GM18499 (cell line): ENCODE results near the gene TBP.
A peak's percentile ranks its signal among the peaks of the same experiment; 100 is the strongest.
"Not testable (repeated sequence)": the region's sequence is repeated elsewhere in the genome, so short reads cannot be mapped to it uniquely, and the experiment has no call there.

Experiments
- ATAC-seq: cut with Tn5 transposase; IDR thresholded peaks from one replicate; pipeline ENCODE4 v1.9.1; 2021; ENCODE audit warnings: moderate number of reproducible peaks; ENCODE audit not compliant: insufficient read depth, unreplicated experiment

Gene TBP

DNA sequence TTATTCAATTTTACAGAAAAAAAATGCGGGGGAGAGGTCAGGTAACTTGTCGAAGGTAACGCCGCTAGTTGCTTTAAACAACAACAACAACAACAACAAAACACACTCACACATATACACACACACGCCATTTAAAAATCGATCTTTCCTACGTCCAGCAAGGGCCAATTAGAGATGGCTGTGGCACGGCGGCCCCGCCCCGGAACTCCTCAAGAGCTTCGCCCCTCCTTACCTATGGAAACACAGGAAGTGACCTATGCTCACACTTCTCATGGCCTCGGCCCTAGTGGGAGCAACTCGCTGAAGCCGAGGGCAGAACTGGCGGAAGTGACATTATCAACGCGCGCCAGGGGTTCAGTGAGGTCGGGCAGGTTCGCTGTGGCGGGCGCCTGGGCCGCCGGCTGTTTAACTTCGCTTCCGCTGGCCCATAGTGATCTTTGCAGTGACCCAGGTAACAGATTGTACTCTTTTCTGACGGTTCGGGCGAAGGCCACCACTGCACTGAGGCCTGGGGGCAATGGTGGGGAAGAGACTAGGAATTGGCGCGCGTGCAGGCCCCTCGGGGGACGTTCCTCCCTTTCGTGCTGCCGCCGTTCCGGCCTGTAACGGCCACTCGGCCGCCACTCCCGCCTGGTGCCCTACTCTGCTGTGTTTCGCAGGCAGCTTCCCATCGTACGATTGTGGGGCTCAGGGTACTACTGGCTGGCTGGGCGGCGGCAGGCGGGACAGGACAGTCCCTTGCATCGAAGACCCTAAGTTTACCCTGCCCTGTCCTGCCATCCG lies at the start of gene TBP:
Gene TBP (plus strand): TSS at position 357 of the 783 bp plus-strand sequence. CDS start 2,661 bp downstream, outside the sequence.
- peak; percentile 98 for ATAC-seq

GRCh38 chr6:170504479-170504878 lies 49.7 kb upstream of the TBP start:
- ATAC-seq, result no peak

- no peak for ATAC-seq
Measured at GRCh38 chr6:170505306-170505705, 48.9 kb upstream of the TBP start.

GRCh38 chr6:170506446-170506845 lies 47.7 kb upstream of the TBP start:
- ATAC-seq, result no peak

GRCh38 chr6:170507728-170508127 lies 46.4 kb upstream of the TBP start:
- not testable (repeated sequence) for ATAC-seq

- not testable (repeated sequence) for ATAC-seq
Measured at GRCh38 chr6:170508275-170508674, 45.9 kb upstream of the TBP start.

DNA sequence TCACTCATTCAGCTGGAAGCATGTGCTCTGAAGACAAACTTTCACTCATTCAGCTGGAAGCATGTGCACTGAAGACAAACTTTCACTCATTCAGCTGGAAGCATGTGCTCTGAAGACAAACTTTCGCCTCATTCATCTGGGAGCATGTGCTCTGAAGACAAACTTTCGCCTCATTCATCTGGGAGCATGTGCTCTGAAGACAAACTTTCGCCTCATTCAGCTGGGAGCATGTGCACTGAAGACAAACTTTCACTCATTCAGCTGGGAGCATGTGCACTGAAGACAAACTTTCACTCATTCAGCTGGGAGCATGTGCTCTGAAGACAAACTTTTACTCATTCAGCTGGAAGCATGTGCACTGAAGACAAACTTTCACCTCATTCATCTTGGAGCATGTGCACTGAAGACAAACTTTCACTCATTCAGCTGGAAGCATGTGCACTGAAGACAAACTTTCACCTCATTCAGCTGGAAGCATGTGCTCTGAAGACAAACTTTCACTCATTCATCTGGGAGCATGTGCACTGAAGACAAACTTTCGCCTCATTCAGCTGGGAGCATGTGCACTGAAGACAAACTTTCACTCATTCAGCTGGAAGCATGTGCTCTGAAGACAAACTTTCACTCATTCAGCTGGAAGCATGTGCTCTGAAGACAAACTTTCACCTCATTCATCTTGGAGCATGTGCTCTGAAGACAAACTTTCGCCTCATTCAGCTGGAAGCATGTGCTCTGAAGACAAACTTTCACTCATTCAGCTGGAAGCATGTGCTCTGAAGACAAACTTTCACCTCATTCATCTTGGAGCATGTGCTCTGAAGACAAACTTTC lies 45.1 kb upstream of the TBP start:
- ATAC-seq, result not testable (repeated sequence)

DNA sequence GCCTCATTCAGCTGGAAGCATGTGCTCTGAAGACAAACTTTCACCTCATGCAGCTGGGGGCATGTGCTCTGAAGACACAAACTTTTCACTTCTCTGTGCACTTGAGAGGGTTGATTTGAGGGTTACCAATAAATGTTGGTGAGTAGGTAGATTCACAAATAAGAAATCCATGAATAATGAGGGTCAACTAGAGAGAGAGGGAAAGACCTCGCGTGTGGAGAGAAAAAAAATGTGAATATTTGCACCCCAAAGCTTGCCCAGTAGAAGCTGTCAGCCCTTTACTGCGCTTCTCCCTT lies 44.5 kb upstream of the TBP start:
- ATAC-seq, result no peak

- no peak for ATAC-seq
Measured at GRCh38 chr6:170510631-170511030, 43.5 kb upstream of the TBP start.

DNA sequence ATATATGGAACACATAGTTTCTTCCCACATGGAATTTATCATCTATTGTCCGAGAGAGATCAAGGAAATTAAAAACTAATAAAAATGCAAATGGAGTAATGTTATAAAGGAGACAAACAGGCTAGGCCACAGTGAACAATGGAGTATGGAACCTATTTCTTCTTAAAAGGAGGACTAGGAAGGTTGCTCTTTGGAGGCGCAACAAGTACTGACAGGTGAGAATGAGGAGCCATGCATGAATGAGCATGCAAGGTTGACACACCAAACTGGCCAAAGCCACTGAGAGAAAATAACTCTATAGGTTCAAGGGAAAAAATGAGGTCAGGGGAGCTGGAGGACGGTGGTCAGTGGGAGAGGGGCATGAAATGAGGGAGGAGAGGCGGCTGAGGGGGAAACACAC lies 41.9 kb upstream of the TBP start:
- ATAC-seq, result no peak

- no peak for ATAC-seq
Measured at GRCh38 chr6:170514908-170515307, 39.3 kb upstream of the TBP start.

- ATAC-seq, result peak; percentile 77
Measured at GRCh38 chr6:170516783-170517616, 37.2 kb upstream of the TBP start.

DNA sequence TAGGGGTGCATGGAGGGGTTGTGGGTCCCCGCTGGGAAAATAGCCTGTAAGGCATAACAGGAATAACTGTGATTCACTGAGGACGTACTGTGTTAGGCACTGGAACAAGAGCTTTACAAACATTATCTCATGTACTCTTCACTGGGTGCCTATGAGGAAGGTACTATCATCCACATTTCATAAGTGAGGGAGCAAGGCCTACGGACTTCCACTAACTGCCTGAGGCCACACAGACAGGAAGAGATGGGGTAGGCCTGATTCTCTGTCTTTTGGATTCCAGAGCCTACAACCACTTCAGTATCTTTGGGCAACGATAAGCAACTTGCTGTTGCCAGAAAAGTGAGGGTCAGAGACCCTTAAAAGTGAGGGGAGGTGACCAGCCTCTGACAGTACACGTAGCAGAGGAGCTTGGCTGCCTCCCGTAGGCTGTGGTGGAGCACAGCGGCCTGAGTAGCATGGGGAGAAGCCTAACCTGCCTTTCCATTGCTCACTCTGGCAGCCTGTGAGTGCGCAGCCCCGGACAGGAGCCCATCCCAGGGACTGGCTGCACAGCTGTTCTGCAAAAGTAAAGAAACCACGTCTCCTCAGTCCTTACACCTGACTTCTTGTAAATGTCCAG lies 31.5 kb upstream of the TBP start:
- no peak for ATAC-seq

GRCh38 chr6:170523256-170524171 lies 30.7 kb upstream of the TBP start:
- ATAC-seq, result no peak

- no peak for ATAC-seq
Measured at GRCh38 chr6:170524172-170524502, 30.0 kb upstream of the TBP start.

DNA sequence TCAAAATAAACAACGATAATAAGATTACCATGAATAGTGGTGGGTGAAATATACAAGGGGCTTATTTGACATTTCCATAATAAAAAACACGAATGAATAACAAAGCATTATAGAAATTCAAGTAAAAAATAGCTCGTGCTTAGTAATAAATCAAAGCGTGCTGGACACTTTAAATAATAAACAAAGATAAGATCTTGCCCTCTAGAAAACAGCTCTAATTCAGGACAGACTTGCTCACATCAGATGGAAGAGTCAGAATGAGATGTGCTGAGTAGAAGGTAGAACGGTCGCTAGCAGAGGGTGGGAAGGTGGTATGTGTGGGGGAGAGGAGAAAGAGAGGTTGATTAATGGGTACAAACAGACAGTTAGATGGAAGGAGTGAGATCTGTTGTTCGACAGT lies 28.4 kb upstream of the TBP start:
- no peak for ATAC-seq

DNA sequence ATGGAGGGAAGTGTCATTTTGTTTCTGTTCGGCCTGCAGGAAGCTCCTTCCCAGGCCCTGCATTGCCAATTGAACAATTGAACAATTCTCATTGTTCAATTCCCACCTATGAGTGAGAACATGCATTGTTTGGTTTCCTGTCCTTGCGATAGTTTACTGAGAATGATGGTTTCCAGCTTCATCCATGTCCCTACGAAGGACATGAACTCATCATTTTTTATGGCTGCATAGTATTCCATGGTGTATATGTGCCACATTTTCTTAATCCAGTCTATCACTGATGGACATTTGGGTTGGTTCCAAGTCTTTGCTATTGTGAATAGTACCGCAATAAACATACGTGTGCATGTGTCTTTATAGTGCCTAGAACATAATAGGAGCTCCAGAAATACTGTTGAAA lies 26.2 kb upstream of the TBP start:
- not testable (repeated sequence) for ATAC-seq

DNA sequence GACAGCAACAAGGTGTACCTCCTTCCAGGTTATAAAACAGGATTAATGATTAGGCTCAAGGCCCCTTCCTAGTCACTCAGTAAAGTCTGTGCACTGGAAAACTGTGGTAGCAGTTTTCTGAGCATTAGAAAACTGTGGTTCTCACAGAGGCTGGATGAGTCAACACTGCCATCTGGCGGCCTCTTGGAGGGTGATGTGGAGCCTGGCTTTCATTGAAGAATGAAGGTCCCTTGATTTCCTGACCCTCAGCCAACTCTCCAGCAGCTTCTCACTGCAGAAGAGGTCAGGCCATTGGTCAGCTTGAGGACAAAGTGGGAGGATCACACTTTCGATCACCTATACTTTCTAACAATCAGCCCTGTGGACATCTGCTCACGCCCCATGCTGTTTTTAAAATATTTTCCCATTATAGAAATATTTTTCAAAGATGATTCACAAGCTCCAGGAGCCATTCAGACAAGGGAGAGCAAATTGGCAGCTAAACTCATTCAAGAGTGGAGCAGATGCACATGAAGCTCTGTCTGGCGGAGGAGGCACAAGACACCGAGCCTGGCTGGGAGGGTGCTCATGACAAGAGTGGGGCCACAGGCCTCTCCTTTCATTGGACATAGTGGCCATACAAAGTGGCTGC lies 24.2 kb upstream of the TBP start:
- ATAC-seq, result no peak

- ATAC-seq, result no peak
Measured at GRCh38 chr6:170532867-170533488, 21.2 kb upstream of the TBP start.
